Left forelimb (tissue), 1 donor: ENCODE data around the gene PLXDC2.

Source experiments
- DNase-seq: peaks from one replicate; pipeline ENCODE4 v3.0.0-alpha.2; 2018; ENCODE audit warnings: low spot score

The PLXDC2 gene

GRCh38 chr10:20274571-20274970, 458.3 kb downstream of the PLXDC2 start:
- no peak for DNase-seq

GRCh38 chr10:20276127-20276979, 460.1 kb downstream of the PLXDC2 start:
- DNase-seq: no peak

- no peak for DNase-seq
Observed at GRCh38 chr10:20277820-20278219, 461.6 kb downstream of the PLXDC2 start.

- no peak for DNase-seq
Observed at GRCh38 chr10:20281579-20281978, 465.3 kb downstream of the PLXDC2 start.

GRCh38 chr10:20287586-20287985, 471.4 kb downstream of the PLXDC2 start:
- DNase-seq: no peak

- DNase-seq: no peak
Observed at GRCh38 chr10:20288060-20288459, 471.8 kb downstream of the PLXDC2 start.

- DNase-seq: no peak
Observed at GRCh38 chr10:20289070-20289828, 473.0 kb downstream of the PLXDC2 start.

- DNase-seq: no peak
Observed at GRCh38 chr10:20298417-20298816, 482.2 kb downstream of the PLXDC2 start.

GRCh38 chr10:20299034-20299736, 483.0 kb downstream of the PLXDC2 start:
- DNase-seq: no peak

- no peak for DNase-seq
Observed at GRCh38 chr10:20300735-20301134, 484.5 kb downstream of the PLXDC2 start.

- DNase-seq: no peak
Observed at GRCh38 chr10:20302033-20302432, 485.8 kb downstream of the PLXDC2 start.

- DNase-seq: no peak
Observed at GRCh38 chr10:20303453-20304152, 487.4 kb downstream of the PLXDC2 start.

- no peak for DNase-seq
Observed at GRCh38 chr10:20313665-20314064, 497.4 kb downstream of the PLXDC2 start.

- no peak for DNase-seq
Observed at GRCh38 chr10:20314431-20314830, 498.2 kb downstream of the PLXDC2 start.

- no peak for DNase-seq
Observed at GRCh38 chr10:20327954-20328353, 511.7 kb downstream of the PLXDC2 start.

GRCh38 chr10:20330246-20330645, 514.0 kb downstream of the PLXDC2 start:
- DNase-seq: no peak

- DNase-seq: no peak
Observed at GRCh38 chr10:20334559-20334958, 518.3 kb downstream of the PLXDC2 start.
